ENCODE results near the gene CBLN3. TPM values are rescaled to one million over a fixed set of nuclear protein-coding genes. Genes with fewer than 3 reads are reported as not detected.

The CBLN3 gene
- total and polyA plus RNA-seq, 4 donors = 1.7 to 4.9 (median 2.0) TPM

DNA sequence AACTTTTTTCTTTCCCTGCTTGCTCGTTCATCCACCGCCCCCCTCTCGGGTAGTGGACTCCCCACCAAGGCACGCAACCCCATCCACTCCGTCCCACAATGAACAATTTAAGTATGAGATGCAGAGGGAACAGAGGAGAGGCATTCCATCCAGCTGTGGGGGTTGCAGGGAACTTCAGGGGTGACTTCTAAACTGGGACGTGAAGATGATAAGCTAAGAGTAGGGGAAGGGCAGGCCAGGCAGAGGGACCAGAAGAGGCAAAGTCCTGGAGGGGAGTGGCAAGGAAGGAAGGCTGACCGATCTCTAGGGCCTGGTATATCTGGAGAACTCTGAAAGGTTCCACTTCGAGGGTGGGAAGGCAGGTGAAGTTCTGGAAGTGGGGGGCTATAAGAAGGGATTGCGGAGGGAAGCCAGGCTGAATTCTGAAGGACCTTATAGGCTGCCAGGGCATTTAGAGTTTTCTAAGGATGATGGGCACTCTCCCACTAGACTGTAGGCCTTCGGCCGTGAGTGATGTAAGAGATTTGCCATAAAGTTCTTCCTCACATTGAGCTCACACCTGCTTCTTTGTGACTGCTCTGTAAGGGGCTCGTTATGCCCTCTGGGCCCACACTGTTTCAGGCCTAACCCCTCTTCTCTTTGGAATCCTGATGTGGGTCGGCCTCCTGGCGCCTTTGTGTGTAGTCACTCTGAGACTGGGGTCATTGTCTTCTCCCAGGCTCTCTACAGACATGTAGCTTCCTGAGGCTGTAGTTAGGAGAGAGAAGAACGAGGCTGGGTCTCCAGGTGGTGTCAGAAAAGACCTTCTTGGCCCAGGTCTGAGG is 49.3 kb downstream of the CBLN3 start:
- TF ChIP-seq, protein P1, sequence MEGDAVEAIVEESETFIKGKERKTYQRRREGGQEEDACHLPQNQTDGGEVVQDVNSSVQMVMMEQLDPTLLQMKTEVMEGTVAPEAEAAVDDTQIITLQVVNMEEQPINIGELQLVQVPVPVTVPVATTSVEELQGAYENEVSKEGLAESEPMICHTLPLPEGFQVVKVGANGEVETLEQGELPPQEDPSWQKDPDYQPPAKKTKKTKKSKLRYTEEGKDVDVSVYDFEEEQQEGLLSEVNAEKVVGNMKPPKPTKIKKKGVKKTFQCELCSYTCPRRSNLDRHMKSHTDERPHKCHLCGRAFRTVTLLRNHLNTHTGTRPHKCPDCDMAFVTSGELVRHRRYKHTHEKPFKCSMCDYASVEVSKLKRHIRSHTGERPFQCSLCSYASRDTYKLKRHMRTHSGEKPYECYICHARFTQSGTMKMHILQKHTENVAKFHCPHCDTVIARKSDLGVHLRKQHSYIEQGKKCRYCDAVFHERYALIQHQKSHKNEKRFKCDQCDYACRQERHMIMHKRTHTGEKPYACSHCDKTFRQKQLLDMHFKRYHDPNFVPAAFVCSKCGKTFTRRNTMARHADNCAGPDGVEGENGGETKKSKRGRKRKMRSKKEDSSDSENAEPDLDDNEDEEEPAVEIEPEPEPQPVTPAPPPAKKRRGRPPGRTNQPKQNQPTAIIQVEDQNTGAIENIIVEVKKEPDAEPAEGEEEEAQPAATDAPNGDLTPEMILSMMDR (IDR thresholded peaks at IDR 0.05; ENCODE audit: control extremely low read depth, extremely low read depth) = no peak
- no peak for ATAC-seq (ENCODE audit: insufficient read depth, low FRiP score)
- 86 to 89% methylated on average over 15 of the region's 15 CpGs for WGBS, 2 donors

GRCh38 chr14:24378981-24379906 is 50.2 kb downstream of the CBLN3 start:
- H3K36me3 ChIP-seq (ENCODE audit: control insufficient read depth in 4 of 4, insufficient read depth in 4 of 4, low read length in 4 of 4) = peaks cover 0 to 20% (median 3%) of the 10 kb centered on the region in 4 donors
- H3K9ac ChIP-seq (ENCODE audit: insufficient read depth in 1 of 2, low read length in 2 of 2) = no peak overlapping the region
- TF ChIP-seq, protein P1 (IDR thresholded peaks at IDR 0.05; ENCODE audit: control extremely low read depth, extremely low read depth) = no peak
- no peaks in the 10 kb centered on the region for H3K27me3 ChIP-seq (ENCODE audit: control insufficient read depth in 3 of 3, insufficient read depth in 3 of 3, low read length in 2 of 3)
- no peak for DNase-seq
- no peak overlapping the region for H3K27ac ChIP-seq (ENCODE audit: low read depth in 1 of 2, low read length in 1 of 2)
- no peak for ATAC-seq (ENCODE audit: insufficient read depth, low FRiP score)
- no peak overlapping the region for H3K4me3 ChIP-seq
- H3K9me3 ChIP-seq (ENCODE audit: control insufficient read depth in 4 of 4, insufficient read depth in 3 of 4, low read length in 3 of 4) = no peaks in the 10 kb centered on the region
- WGBS, 2 donors = 82 to 92% methylated on average over 7 of the region's 7 CpGs
- H3K4me1 ChIP-seq (ENCODE audit: control insufficient read depth in 5 of 5, insufficient read depth in 5 of 5, low read length in 5 of 5) = peaks cover 0 to 8% (median 0%) of the 10 kb centered on the region in 5 donors

More for the DNA sequence above, 49.3 kb downstream of the CBLN3 start:
- Histone ChIP-seq H3K36me3 (ENCODE audit: control insufficient read depth in 4 of 4, insufficient read depth in 4 of 4, low read length in 4 of 4) (peaks cover 0 to 13% (median under 1%) of the 10 kb centered on the region in 4 donors), H3K27me3 (ENCODE audit: control insufficient read depth in 3 of 3, insufficient read depth in 3 of 3, low read length in 2 of 3) (no peaks in the 10 kb centered on the region), H3K27ac (ENCODE audit: low read depth in 1 of 2, low read length in 1 of 2) (no peak overlapping the region), H3K4me1 (ENCODE audit: control insufficient read depth in 5 of 5, insufficient read depth in 5 of 5, low read length in 5 of 5) (peaks cover 0 to 8% (median 0%) of the 10 kb centered on the region in 5 donors), H3K4me3 (no peak overlapping the region), H3K9me3 (ENCODE audit: control insufficient read depth in 4 of 4, insufficient read depth in 3 of 4, low read length in 3 of 4) (no peaks in the 10 kb centered on the region), H3K9ac (ENCODE audit: insufficient read depth in 1 of 2, low read length in 2 of 2) (no peak overlapping the region)
- no peak for DNase-seq

GRCh38 chr14:24378327-24378726 is 51.1 kb downstream of the CBLN3 start:
- TF ChIP-seq, protein P1 (IDR thresholded peaks at IDR 0.05; ENCODE audit: control extremely low read depth, extremely low read depth) = no peak
- no peaks in the 10 kb centered on the region for H3K9me3 ChIP-seq (ENCODE audit: control insufficient read depth in 4 of 4, insufficient read depth in 3 of 4, low read length in 3 of 4)
- H3K4me3 ChIP-seq = no peak overlapping the region
- H3K9ac ChIP-seq (ENCODE audit: insufficient read depth in 1 of 2, low read length in 2 of 2) = no peak overlapping the region
- 82 to 90% methylated on average over 3 of the region's 3 CpGs for WGBS, 2 donors
- H3K27ac ChIP-seq (ENCODE audit: low read depth in 1 of 2, low read length in 1 of 2) = no peak overlapping the region
- H3K36me3 ChIP-seq (ENCODE audit: control insufficient read depth in 4 of 4, insufficient read depth in 4 of 4, low read length in 4 of 4) = peaks cover 0 to 21% (median 6%) of the 10 kb centered on the region in 4 donors
- DNase-seq = no peak
- no peak for ATAC-seq (ENCODE audit: insufficient read depth, low FRiP score)
- H3K27me3 ChIP-seq (ENCODE audit: control insufficient read depth in 3 of 3, insufficient read depth in 3 of 3, low read length in 2 of 3) = no peaks in the 10 kb centered on the region
- H3K4me1 ChIP-seq (ENCODE audit: control insufficient read depth in 5 of 5, insufficient read depth in 5 of 5, low read length in 5 of 5) = peaks cover 0 to 8% (median 0%) of the 10 kb centered on the region in 5 donors
